ENCODE results near the gene NAV3. TPM values are rescaled to one million over a fixed set of nuclear protein-coding genes. Genes with fewer than 3 reads are reported as not detected.

Gene NAV3
- total RNA-seq, 1 experiment from 2014 or later = 2.5 TPM

GRCh38 chr12:78226763-78227162 is 396.1 kb downstream of the NAV3 start:
- CTCF ChIA-PET = no interaction called here

GRCh38 chr12:78229591-78230101 is 399.0 kb downstream of the NAV3 start:
- peak; percentile 30 for DNase-seq (ENCODE audit: low read depth, low spot score)
- in situ Hi-C loops (cut with HindIII; ENCODE audit: low pct_unique_long_range_greater_than_20kb, low sequenced_read_pairs) = no loop called here
- no peaks in the 10 kb centered on the region for H3K36me3 ChIP-seq (ENCODE audit: control insufficient read depth, insufficient read depth, low read length)
- no TSS peak for BruUV-seq (replicated peaks)
- CTCF ChIA-PET = no interaction called here
- no peaks in the 10 kb centered on the region for H3K4me1 ChIP-seq (ENCODE audit: control insufficient read depth, insufficient read depth, low read length)
- no peak for ATAC-seq
- no peak overlapping the region for H3K27ac ChIP-seq (ENCODE audit: low read length)
- TF ChIP-seq SIN3A (IDR thresholded peaks at IDR 0.05; ENCODE audit: borderline replicate concordance, insufficient read depth, low read depth, low read length) = no peak
- TF ChIP-seq, protein P1, sequence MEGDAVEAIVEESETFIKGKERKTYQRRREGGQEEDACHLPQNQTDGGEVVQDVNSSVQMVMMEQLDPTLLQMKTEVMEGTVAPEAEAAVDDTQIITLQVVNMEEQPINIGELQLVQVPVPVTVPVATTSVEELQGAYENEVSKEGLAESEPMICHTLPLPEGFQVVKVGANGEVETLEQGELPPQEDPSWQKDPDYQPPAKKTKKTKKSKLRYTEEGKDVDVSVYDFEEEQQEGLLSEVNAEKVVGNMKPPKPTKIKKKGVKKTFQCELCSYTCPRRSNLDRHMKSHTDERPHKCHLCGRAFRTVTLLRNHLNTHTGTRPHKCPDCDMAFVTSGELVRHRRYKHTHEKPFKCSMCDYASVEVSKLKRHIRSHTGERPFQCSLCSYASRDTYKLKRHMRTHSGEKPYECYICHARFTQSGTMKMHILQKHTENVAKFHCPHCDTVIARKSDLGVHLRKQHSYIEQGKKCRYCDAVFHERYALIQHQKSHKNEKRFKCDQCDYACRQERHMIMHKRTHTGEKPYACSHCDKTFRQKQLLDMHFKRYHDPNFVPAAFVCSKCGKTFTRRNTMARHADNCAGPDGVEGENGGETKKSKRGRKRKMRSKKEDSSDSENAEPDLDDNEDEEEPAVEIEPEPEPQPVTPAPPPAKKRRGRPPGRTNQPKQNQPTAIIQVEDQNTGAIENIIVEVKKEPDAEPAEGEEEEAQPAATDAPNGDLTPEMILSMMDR (IDR thresholded peaks at IDR 0.05) = peak; percentile 55; the same call in 1 of the 2 replicates
- POLR2A ChIA-PET = no interaction called here
- intact Hi-C loops (cut with micrococcal nuclease; ENCODE audit: unreplicated experiment) = no loop called here
- 0 out of 2 replicates have a peak, but pooled peaks cover 6% of the 10 kb centered on the region for H3K9me3 ChIP-seq (ENCODE audit: control insufficient read depth, insufficient read depth, low read depth, low read length)
- no peak overlapping the region for H3K4me3 ChIP-seq (ENCODE audit: low read depth in 2 of 2, low read length in 2 of 2)
- H3K27me3 ChIP-seq (ENCODE audit: control insufficient read depth, insufficient read depth, low read length) = no peaks in the 10 kb centered on the region

More at GRCh38 chr12:78226763-78227162, 396.1 kb downstream of the NAV3 start:
- no peaks in the 10 kb centered on the region for H3K4me1 ChIP-seq (ENCODE audit: control insufficient read depth, insufficient read depth, low read length)
- intact Hi-C loops (cut with micrococcal nuclease; ENCODE audit: unreplicated experiment) (no loop called here), in situ Hi-C loops (cut with HindIII; ENCODE audit: low pct_unique_long_range_greater_than_20kb, low sequenced_read_pairs) (no loop called here)
- no peak for DNase-seq (ENCODE audit: low read depth, low spot score)
- TF ChIP-seq TCF7L2 (IDR thresholded peaks at IDR 0.05; ENCODE audit: low read depth, low read length) (no peak), POLR2AphosphoS5 (IDR thresholded peaks at IDR 0.05; ENCODE audit: low read depth, low read length) (no peak)
- no peak overlapping the region for H3K4me3 ChIP-seq (ENCODE audit: low read depth in 2 of 2, low read length in 2 of 2)
- no peak for ATAC-seq
- 0 out of 2 replicates have a peak, but pooled peaks cover 6% of the 10 kb centered on the region for H3K9me3 ChIP-seq (ENCODE audit: control insufficient read depth, insufficient read depth, low read depth, low read length)
- H3K27ac ChIP-seq (ENCODE audit: low read length) = no peak overlapping the region
- BruUV-seq (replicated peaks) = no TSS peak
- POLR2A ChIA-PET = no interaction called here
- H3K27me3 ChIP-seq (ENCODE audit: control insufficient read depth, insufficient read depth, low read length) = no peaks in the 10 kb centered on the region
- no peaks in the 10 kb centered on the region for H3K36me3 ChIP-seq (ENCODE audit: control insufficient read depth, insufficient read depth, low read length)

GRCh38 chr12:78232756-78233155 is 402.1 kb downstream of the NAV3 start:
- ATAC-seq = no peak
- in situ Hi-C loops (cut with HindIII; ENCODE audit: low pct_unique_long_range_greater_than_20kb, low sequenced_read_pairs) = no loop called here
- ChIA-PET POLR2A (no interaction called here), CTCF (no interaction called here)
- Histone ChIP-seq H3K4me3 (ENCODE audit: low read depth in 2 of 2, low read length in 2 of 2) (no peak overlapping the region), H3K36me3 (ENCODE audit: control insufficient read depth, insufficient read depth, low read length) (no peaks in the 10 kb centered on the region), H3K4me1 (ENCODE audit: control insufficient read depth, insufficient read depth, low read length) (no peaks in the 10 kb centered on the region), H3K27ac (ENCODE audit: low read length) (no peak overlapping the region), H3K27me3 (ENCODE audit: control insufficient read depth, insufficient read depth, low read length) (no peaks in the 10 kb centered on the region), H3K9me3 (ENCODE audit: control insufficient read depth, insufficient read depth, low read depth, low read length) (0 out of 2 replicates have a peak, but pooled peaks cover 3% of the 10 kb centered on the region)
- BruUV-seq (replicated peaks) = no TSS peak
- intact Hi-C loops (cut with micrococcal nuclease; ENCODE audit: unreplicated experiment) = no loop called here
- no peak for TF ChIP-seq SIN3A (IDR thresholded peaks at IDR 0.05; ENCODE audit: borderline replicate concordance, insufficient read depth, low read depth, low read length)
- no peak for DNase-seq (ENCODE audit: low read depth, low spot score)

GRCh38 chr12:78236264-78236663 is 405.6 kb downstream of the NAV3 start:
- TF ChIP-seq, protein P1 (IDR thresholded peaks at IDR 0.05) = no peak
- TF ChIP-seq SIN3A (IDR thresholded peaks at IDR 0.05; ENCODE audit: borderline replicate concordance, insufficient read depth, low read depth, low read length) (no peak), POLR2AphosphoS5 (IDR thresholded peaks at IDR 0.05; ENCODE audit: low read depth, low read length) (no peak), REST (IDR thresholded peaks at IDR 0.05; ENCODE audit: insufficient read depth in 1 of 2, low read depth in 2 of 2, low read length in 1 of 2) (no peak), TCF7L2 (IDR thresholded peaks at IDR 0.05; ENCODE audit: low read depth, low read length) (no peak)
- Histone ChIP-seq H3K27ac (ENCODE audit: low read length) (no peak overlapping the region), H3K27me3 (ENCODE audit: control insufficient read depth, insufficient read depth, low read length) (no peaks in the 10 kb centered on the region), H3K4me1 (ENCODE audit: control insufficient read depth, insufficient read depth, low read length) (no peaks in the 10 kb centered on the region), H3K4me3 (ENCODE audit: low read depth in 2 of 2, low read length in 2 of 2) (no peak overlapping the region), H3K36me3 (ENCODE audit: control insufficient read depth, insufficient read depth, low read length) (no peaks in the 10 kb centered on the region), H3K9me3 (ENCODE audit: control insufficient read depth, insufficient read depth, low read depth, low read length) (no peaks in the 10 kb centered on the region)
- ATAC-seq = no peak
- CTCF ChIA-PET = no interaction called here
- intact Hi-C loops (cut with micrococcal nuclease; ENCODE audit: unreplicated experiment) (no loop called here), in situ Hi-C loops (cut with HindIII; ENCODE audit: low pct_unique_long_range_greater_than_20kb, low sequenced_read_pairs) (no loop called here)
- POLR2A ChIA-PET = no interaction called here
- no TSS peak for BruUV-seq (replicated peaks)
- no peak for DNase-seq (ENCODE audit: low read depth, low spot score)
